Measurements from ENCODE around the gene FOXP1. TPM values are rescaled to one million over a fixed set of nuclear protein-coding genes. Genes with fewer than 3 reads are reported as not detected.

The FOXP1 gene
- total RNA-seq, 1 experiment from 2014 or later = 2.9 TPM

GRCh38 chr3:71050166-71050537 lies 533.4 kb downstream of the FOXP1 start:
- ATAC-seq = no peak
- CTCF ChIA-PET = no interaction called here
- H3K27ac ChIP-seq (ENCODE audit: low read length) = no peak overlapping the region
- TF ChIP-seq SIN3A (IDR thresholded peaks at IDR 0.05; ENCODE audit: borderline replicate concordance, insufficient read depth, low read depth, low read length) = no peak
- no peak for TF ChIP-seq REST (IDR thresholded peaks at IDR 0.05; ENCODE audit: insufficient read depth in 1 of 2, low read depth in 2 of 2, low read length in 1 of 2)
- TF ChIP-seq CTCF (IDR thresholded peaks at IDR 0.05) = no peak
- TF ChIP-seq TCF7L2 (IDR thresholded peaks at IDR 0.05; ENCODE audit: low read depth, low read length) = no peak
- no peak for TF ChIP-seq POLR2AphosphoS5 (IDR thresholded peaks at IDR 0.05; ENCODE audit: low read depth, low read length)
- H3K4me1 ChIP-seq (ENCODE audit: control insufficient read depth, insufficient read depth, low read length) = no peaks in the 10 kb centered on the region
- POLR2A ChIA-PET = no interaction called here
- BruUV-seq (replicated peaks) = no TSS peak
- in situ Hi-C loops (cut with HindIII; ENCODE audit: low pct_unique_long_range_greater_than_20kb, low sequenced_read_pairs) = no loop called here
- intact Hi-C loops (cut with micrococcal nuclease; ENCODE audit: unreplicated experiment) = no loop called here
- no peak overlapping the region for H3K4me3 ChIP-seq (ENCODE audit: low read depth in 2 of 2, low read length in 2 of 2)
- H3K36me3 ChIP-seq (ENCODE audit: control insufficient read depth, insufficient read depth, low read length) = no peaks in the 10 kb centered on the region
- H3K27me3 ChIP-seq (ENCODE audit: control insufficient read depth, insufficient read depth, low read length) = no peaks in the 10 kb centered on the region
- no peaks in the 10 kb centered on the region for H3K9me3 ChIP-seq (ENCODE audit: control insufficient read depth, insufficient read depth, low read depth, low read length)
- DNase-seq (ENCODE audit: low read depth, low spot score) = no peak

DNA sequence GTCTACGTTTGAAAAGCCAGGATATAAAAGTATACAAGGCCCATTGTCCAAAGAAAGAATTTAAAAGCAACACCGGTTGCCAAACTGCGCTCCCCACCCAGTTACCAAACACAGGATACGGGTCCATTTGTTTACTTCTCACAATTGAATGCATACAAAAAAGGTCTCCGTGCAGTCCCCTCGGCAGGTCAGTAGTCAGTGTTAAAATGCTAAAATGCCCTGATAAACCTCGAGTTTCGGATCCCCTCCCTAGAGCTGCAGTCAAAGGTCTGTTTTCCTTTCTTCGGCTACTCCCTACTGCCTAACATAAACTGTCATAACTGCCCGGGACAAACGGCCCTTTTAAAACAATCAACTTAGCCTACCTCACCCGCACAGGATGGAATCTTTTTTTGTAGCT lies 534.6 kb downstream of the FOXP1 start:
- Histone ChIP-seq H3K27me3 (ENCODE audit: control insufficient read depth, insufficient read depth, low read length) (no peaks in the 10 kb centered on the region), H3K4me3 (ENCODE audit: low read depth in 2 of 2, low read length in 2 of 2) (no peak overlapping the region), H3K4me1 (ENCODE audit: control insufficient read depth, insufficient read depth, low read length) (no peaks in the 10 kb centered on the region), H3K9me3 (ENCODE audit: control insufficient read depth, insufficient read depth, low read depth, low read length) (no peaks in the 10 kb centered on the region), H3K27ac (ENCODE audit: low read length) (no peak overlapping the region), H3K36me3 (ENCODE audit: control insufficient read depth, insufficient read depth, low read length) (no peaks in the 10 kb centered on the region)
- POLR2A ChIA-PET = no interaction called here
- TF ChIP-seq REST (IDR thresholded peaks at IDR 0.05; ENCODE audit: insufficient read depth in 1 of 2, low read depth in 2 of 2, low read length in 1 of 2) (no peak), SIN3A (IDR thresholded peaks at IDR 0.05; ENCODE audit: borderline replicate concordance, insufficient read depth, low read depth, low read length) (no peak)
- ATAC-seq (no peak), DNase-seq (ENCODE audit: low read depth, low spot score) (no peak)
- intact Hi-C loops (cut with micrococcal nuclease; ENCODE audit: unreplicated experiment) (no loop called here), in situ Hi-C loops (cut with HindIII; ENCODE audit: low pct_unique_long_range_greater_than_20kb, low sequenced_read_pairs) (no loop called here)
- CTCF ChIA-PET = no interaction called here
- no TSS peak for BruUV-seq (replicated peaks)

Measured in Panc1 (cell line).